Stimulated activated CD4-positive, alpha-beta T cell treated with anti-CD3 and anti-CD28 coated beads, Interleukin-4, amount 100 ng/mL, for 24 hours (primary cell): ENCODE data around the gene KLF1.
"Not testable (repeated sequence)": the region's sequence is repeated elsewhere in the genome, so short reads cannot be mapped to it uniquely, and the experiment has no call there.

Source experiments
- DNase-seq: peaks from one replicate; pipeline ENCODE4 v3.0.0-alpha.2; 2020

The KLF1 gene

GRCh38 chr19:12886969-12887747 is at the start of gene KLF1:
TSS of gene KLF1 (minus strand) at chr19:12887201. CDS start at chr19:12887140, 61 bp downstream.
- no peak for DNase-seq

GRCh38 chr19:12936582-12936981 is 49.6 kb upstream of the KLF1 start:
- no peak for DNase-seq

GRCh38 chr19:12935071-12935470 is 48.1 kb upstream of the KLF1 start:
- no peak for DNase-seq

- DNase-seq, result peak; percentile 90
These were observed 46.5 kb upstream of the KLF1 start, which contains the start of gene FARSA for GRCh38 chr19:12933287-12934072. TSS of gene FARSA (minus strand) at chr19:12933711. CDS start at chr19:12933696, 15 bp downstream.

- DNase-seq, result no peak
These were observed 45.6 kb upstream of the KLF1 start for GRCh38 chr19:12932392-12933286.

- no peak for DNase-seq
These were observed 43.1 kb upstream of the KLF1 start for GRCh38 chr19:12930002-12930645.

GRCh38 chr19:12924621-12925310 is 37.8 kb upstream of the KLF1 start:
- no peak for DNase-seq

- DNase-seq, result no peak
These were observed 36.0 kb upstream of the KLF1 start for GRCh38 chr19:12922959-12923358.

GRCh38 chr19:12921047-12921446 is 34.0 kb upstream of the KLF1 start:
- no peak for DNase-seq

GRCh38 chr19:12918253-12918652 is 31.3 kb upstream of the KLF1 start:
- DNase-seq, result no peak

GRCh38 chr19:12915860-12916259 is 28.9 kb upstream of the KLF1 start:
- DNase-seq, result not testable (repeated sequence)

- peak; percentile 42 for DNase-seq
These were observed 27.1 kb upstream of the KLF1 start for GRCh38 chr19:12913851-12914690.

GRCh38 chr19:12913011-12913561 is 26.1 kb upstream of the KLF1 start:
- DNase-seq, result no peak

- no peak for DNase-seq
These were observed 25.6 kb upstream of the KLF1 start for GRCh38 chr19:12912571-12912970.

GRCh38 chr19:12907166-12907565 is 20.2 kb upstream of the KLF1 start:
- no peak for DNase-seq

- no peak for DNase-seq
These were observed 13.0 kb upstream of the KLF1 start for GRCh38 chr19:12899891-12900518.

GRCh38 chr19:12896460-12896859 is 9.5 kb upstream of the KLF1 start:
- DNase-seq, result no peak

GRCh38 chr19:12893582-12893981 is 6.6 kb upstream of the KLF1 start:
- DNase-seq, result no peak

GRCh38 chr19:12891553-12892021 is 4.6 kb upstream of the KLF1 start:
- no peak for DNase-seq
